IPS-20b (cell line): ENCODE measurements around the gene VTCN1.

Experiments
- H3K27ac ChIP-seq: one replicate; pipeline ENCODE4 v1.5.1; 2013; ENCODE audit warnings: low read length
- H3K27me3 ChIP-seq: 2 replicates; pipeline ENCODE4 v1.6.1; 2013; ENCODE audit warnings: mild to moderate bottlenecking, low read length, inconsistent platforms; ENCODE audit not compliant: insufficient read depth
- H3K36me3 ChIP-seq: 2 replicates; pipeline ENCODE4 v1.6.1; 2013; ENCODE audit warnings: low read depth, mild to moderate bottlenecking, inconsistent platforms, low read length, moderate library complexity; ENCODE audit not compliant: insufficient read depth
- H3K4me1 ChIP-seq: 2 replicates; pipeline ENCODE4 v1.6.1; 2013; ENCODE audit warnings: mild to moderate bottlenecking, control low read depth, inconsistent platforms, low read length, moderate library complexity; ENCODE audit not compliant: insufficient read depth
- H3K4me3 ChIP-seq: 2 replicates; pipeline ENCODE4 v1.5.1; 2013; ENCODE audit warnings: mild to moderate bottlenecking, low read length, inconsistent platforms
- H3K9ac ChIP-seq: 2 replicates; pipeline ENCODE4 v1.6.1; 2013; ENCODE audit warnings: low read depth, mild to moderate bottlenecking, inconsistent platforms, low read length, moderate library complexity
- H3K9me3 ChIP-seq: 2 replicates; pipeline ENCODE4 v1.6.1; 2013; ENCODE audit warnings: mild to moderate bottlenecking, low read depth, low read length, inconsistent platforms; ENCODE audit not compliant: insufficient read depth

The VTCN1 gene

GRCh38 chr1:117137281-117137855 is 73.4 kb downstream of the VTCN1 start:
- Histone ChIP-seq H3K27ac (no peak overlapping the region), H3K9ac (peak overlapping the region; percentile 45; the same call in 1 of the 2 replicates), H3K4me1 (peaks cover 25% of the 10 kb centered on the region), H3K9me3 (no peaks in the 10 kb centered on the region), H3K27me3 (no peaks in the 10 kb centered on the region), H3K4me3 (peak overlapping the region; percentile 20; the same call in 1 of the 2 replicates), H3K36me3 (no peaks in the 10 kb centered on the region)

GRCh38 chr1:117136749-117137148 is 74.0 kb downstream of the VTCN1 start:
- H3K27ac ChIP-seq = no peak overlapping the region
- peak overlapping the region; percentile 45; the same call in 1 of the 2 replicates for H3K9ac ChIP-seq
- no peaks in the 10 kb centered on the region for H3K27me3 ChIP-seq
- H3K4me1 ChIP-seq = peaks cover 25% of the 10 kb centered on the region
- H3K36me3 ChIP-seq = no peaks in the 10 kb centered on the region
- H3K9me3 ChIP-seq = no peaks in the 10 kb centered on the region
- peak overlapping the region; percentile 20; the same call in 1 of the 2 replicates for H3K4me3 ChIP-seq

GRCh38 chr1:117135329-117135728 is 75.4 kb downstream of the VTCN1 start:
- Histone ChIP-seq H3K4me3 (peak overlapping the region; percentile 20; the same call in 1 of the 2 replicates), H3K27me3 (no peaks in the 10 kb centered on the region), H3K9me3 (no peaks in the 10 kb centered on the region), H3K27ac (peak overlapping the region; percentile 78), H3K9ac (peak overlapping the region; percentile 37; the same call in 1 of the 2 replicates), H3K36me3 (no peaks in the 10 kb centered on the region), H3K4me1 (peaks cover 25% of the 10 kb centered on the region)

- Histone ChIP-seq H3K4me1 (peaks cover 19% of the 10 kb centered on the region; the same call in 1 of the 2 replicates), H3K36me3 (no peaks in the 10 kb centered on the region), H3K27me3 (peaks cover 3% of the 10 kb centered on the region; the same call in 1 of the 2 replicates), H3K9ac (no peak overlapping the region), H3K27ac (no peak overlapping the region), H3K9me3 (no peaks in the 10 kb centered on the region), H3K4me3 (no peak overlapping the region)
Observed at GRCh38 chr1:117130526-117130925, 80.2 kb downstream of the VTCN1 start.

- Histone ChIP-seq H3K27ac (no peak overlapping the region), H3K27me3 (peaks cover 4% of the 10 kb centered on the region; the same call in 1 of the 2 replicates), H3K36me3 (no peaks in the 10 kb centered on the region), H3K4me1 (peaks cover 6% of the 10 kb centered on the region; the same call in 1 of the 2 replicates), H3K9ac (peak overlapping the region; percentile 22; the same call in 1 of the 2 replicates), H3K4me3 (no peak overlapping the region), H3K9me3 (no peaks in the 10 kb centered on the region)
Observed at GRCh38 chr1:117128323-117129079, 82.2 kb downstream of the VTCN1 start.

GRCh38 chr1:117127795-117128194 is 82.9 kb downstream of the VTCN1 start:
- no peaks in the 10 kb centered on the region for H3K36me3 ChIP-seq
- peaks cover 4% of the 10 kb centered on the region; the same call in 1 of the 2 replicates for H3K27me3 ChIP-seq
- H3K9ac ChIP-seq = no peak overlapping the region
- H3K27ac ChIP-seq = no peak overlapping the region
- no peak overlapping the region for H3K4me3 ChIP-seq
- H3K4me1 ChIP-seq = peaks cover 6% of the 10 kb centered on the region; the same call in 1 of the 2 replicates
- no peaks in the 10 kb centered on the region for H3K9me3 ChIP-seq

- H3K27me3 ChIP-seq = peaks cover 4% of the 10 kb centered on the region; the same call in 1 of the 2 replicates
- no peak overlapping the region for H3K27ac ChIP-seq
- H3K4me3 ChIP-seq = no peak overlapping the region
- peaks cover 15% of the 10 kb centered on the region; the same call in 1 of the 2 replicates for H3K4me1 ChIP-seq
- H3K9ac ChIP-seq = no peak overlapping the region
- H3K9me3 ChIP-seq = no peaks in the 10 kb centered on the region
- no peaks in the 10 kb centered on the region for H3K36me3 ChIP-seq
Observed at GRCh38 chr1:117124661-117125060, 86.1 kb downstream of the VTCN1 start.

- Histone ChIP-seq H3K4me3 (no peak overlapping the region), H3K36me3 (peaks cover 3% of the 10 kb centered on the region), H3K27me3 (peaks cover 4% of the 10 kb centered on the region; the same call in 1 of the 2 replicates), H3K9ac (no peak overlapping the region), H3K4me1 (peaks cover 13% of the 10 kb centered on the region; the same call in 1 of the 2 replicates), H3K9me3 (no peaks in the 10 kb centered on the region), H3K27ac (no peak overlapping the region)
Observed at GRCh38 chr1:117123274-117123673, 87.5 kb downstream of the VTCN1 start.

- H3K4me1 ChIP-seq = peaks cover 9% of the 10 kb centered on the region; the same call in 1 of the 2 replicates
- H3K27ac ChIP-seq = no peak overlapping the region
- no peaks in the 10 kb centered on the region for H3K9me3 ChIP-seq
- H3K9ac ChIP-seq = peak overlapping the region; percentile 85
- H3K36me3 ChIP-seq = peaks cover 11% of the 10 kb centered on the region
- peaks cover 4% of the 10 kb centered on the region; the same call in 1 of the 2 replicates for H3K27me3 ChIP-seq
- peak overlapping the region; percentile 79; the same call in 1 of the 2 replicates for H3K4me3 ChIP-seq
Observed at GRCh38 chr1:117122330-117123025, 88.2 kb downstream of the VTCN1 start.

- Histone ChIP-seq H3K4me1 (peaks cover 11% of the 10 kb centered on the region; the same call in 1 of the 2 replicates), H3K27me3 (peaks cover 4% of the 10 kb centered on the region; the same call in 1 of the 2 replicates), H3K27ac (peak within 1 kb of the TSS; percentile 83), H3K9ac (peak within 1 kb of the TSS; percentile 85), H3K9me3 (no peaks in the 10 kb centered on the region), H3K36me3 (peaks cover 18% of the 10 kb centered on the region), H3K4me3 (peak within 1 kb of the TSS; percentile 79)
Observed at GRCh38 chr1:117121589-117122329, 89.0 kb downstream of the VTCN1 start, which contains the start of gene TRIM45. TRIM45 (minus strand) TSS chr1:117121749; CDS start chr1:117121201, 548 bp downstream.
